H1 (cell line): ENCODE measurements around the gene HIBADH. TPM values are rescaled to one million over a fixed set of nuclear protein-coding genes. Genes with fewer than 3 reads are reported as not detected.

Experiments
- CTCF ChIA-PET: fragments of 300-600 bp; sonication (Branson Sonifier 250); formaldehyde crosslinking; loops from one replicate; lab custom pipeline; 2021; ENCODE audit not compliant: partially characterized antibody; lab: Charles Lee
- POLR2A ChIA-PET: fragments of 300-600 bp; sonication (Branson Sonifier 250); formaldehyde crosslinking; loops from one replicate; lab custom pipeline; 2021; ENCODE audit warnings: inconsistent platforms; ENCODE audit not compliant: partially characterized antibody; lab: Charles Lee
- DNase-seq, 2 experiments: peaks; one replicate each; pipeline versions ENCODE4 v3.0.0 to v3.0.0-alpha.2; 2010 to 2022; ENCODE audit warnings: low spot score in 2 of 2, low read depth in 1 of 2, mixed read lengths in 1 of 2
- FAIRE-seq: peaks from 2 replicates; lab custom pipeline; 2011; peaks lifted over from hg19 to GRCh38; lab: Jason Lieb, UNC
- H2AFZ ChIP-seq: 2 replicates; pipeline ENCODE4 v1.8.1; 2012; ENCODE audit warnings: low read length, inconsistent platforms
- H2AK5ac ChIP-seq: 2 replicates; pipeline ENCODE4 v1.6.1; 2013; ENCODE audit warnings: low read depth, low read length
- H2BK120ac ChIP-seq: replicated peaks from 2 replicates; pipeline ENCODE3; 2013; ENCODE audit warnings: low read depth, low read length, inconsistent platforms
- H2BK12ac ChIP-seq: 2 replicates; pipeline ENCODE4 v1.6.1; 2013; ENCODE audit warnings: low read depth, low read length
- H2BK15ac ChIP-seq: 2 replicates; pipeline ENCODE4 v1.6.1; 2013; ENCODE audit warnings: low read length
- H2BK20ac ChIP-seq: 2 replicates; pipeline ENCODE4 v1.6.1; 2013; ENCODE audit warnings: low read length
- H2BK5ac ChIP-seq: 2 replicates; pipeline ENCODE4 v1.6.1; 2013; ENCODE audit warnings: low read depth, low read length
- H3K14ac ChIP-seq: 2 replicates; pipeline ENCODE4 v1.6.1; 2013; ENCODE audit warnings: inconsistent platforms; ENCODE audit not compliant: insufficient read length
- H3K18ac ChIP-seq: 2 replicates; pipeline ENCODE4 v1.6.1; 2013; ENCODE audit warnings: low read length; ENCODE audit errors: extremely low read depth
- H3K23ac ChIP-seq: 2 replicates; pipeline ENCODE4 v1.6.1; 2013; ENCODE audit warnings: inconsistent platforms; ENCODE audit not compliant: insufficient read length
- H3K23me2 ChIP-seq: 2 replicates; pipeline ENCODE4 v1.6.1; 2013; ENCODE audit warnings: low read depth, low read length
- H3K27ac ChIP-seq: 2 replicates; pipeline ENCODE4 v1.6.1; 2011; ENCODE audit warnings: low read depth, low read length, inconsistent platforms
- H3K27me3 ChIP-seq, 4 experiments: replicated peaks in 1 of 4; 1 replicate in 1 of 4; 2 replicates in 3 of 4; pipeline versions ENCODE4 v1.6.1 to v1.8.1; 2011 to 2013; ENCODE audit warnings: low read length in 3 of 4, mild to moderate bottlenecking in 3 of 4, inconsistent platforms in 2 of 4, mixed read lengths in 2 of 4, moderate library complexity in 1 of 4; ENCODE audit not compliant: control insufficient read depth in 3 of 4, insufficient read depth in 3 of 4; ENCODE audit errors: extremely low read depth in 1 of 4
- H3K36me3 ChIP-seq, 4 experiments: 2 replicates each; pipeline versions ENCODE4 v1.6.1 to v1.8.1; 2011 to 2013; ENCODE audit warnings: mild to moderate bottlenecking in 4 of 4, low read length in 3 of 4, moderate library complexity in 2 of 4, control low read depth in 1 of 4, inconsistent platforms in 1 of 4; ENCODE audit not compliant: insufficient read depth in 4 of 4, control insufficient read depth in 2 of 4
- H3K4ac ChIP-seq: replicated peaks from 2 replicates; pipeline ENCODE3; 2013; ENCODE audit warnings: low read length, low read depth, mixed read lengths, inconsistent platforms; ENCODE audit not compliant: insufficient read length
- H3K4me1 ChIP-seq, 4 experiments: replicated peaks in 1 of 4; 1 replicate in 1 of 4; 2 replicates in 3 of 4; pipeline versions ENCODE4 v1.6.1 to v1.8.1; 2011 to 2013; ENCODE audit warnings: low read length in 3 of 4, inconsistent platforms in 2 of 4, mixed read lengths in 1 of 4; ENCODE audit not compliant: insufficient read depth in 4 of 4, control insufficient read depth in 3 of 4
- H3K4me2 ChIP-seq, 2 experiments: 2 replicates each; pipeline versions ENCODE4 v1.6.1 to v1.8.1; 2011 to 2013; ENCODE audit warnings: low read depth in 2 of 2, low read length in 2 of 2, control low read depth in 1 of 2, inconsistent platforms in 1 of 2, mild to moderate bottlenecking in 1 of 2; ENCODE audit not compliant: insufficient read depth in 1 of 2
- H3K4me3 ChIP-seq, 4 experiments: fragments of 200-600, 300-600 bp in 1 of 4; sonication (generic), shearing (Covaris generic), sonication (Bioruptor Twin) in 1 of 4; 2 replicates each; pipeline versions ENCODE4 v1.5.1 to v1.8.1; 2011 to 2016; ENCODE audit warnings: low read length in 4 of 4, low read depth in 3 of 4, control low read depth in 2 of 4, inconsistent platforms in 2 of 4, mild to moderate bottlenecking in 2 of 4, mixed read lengths in 1 of 4, moderate library complexity in 1 of 4; ENCODE audit not compliant: insufficient read depth in 2 of 4; ENCODE audit errors: extremely low read depth in 1 of 4
- H3K56ac ChIP-seq: replicated peaks from 2 replicates; pipeline ENCODE3; 2013; ENCODE audit warnings: low read depth, mild to moderate bottlenecking, mixed read lengths, low read length, inconsistent platforms; ENCODE audit not compliant: insufficient read length
- H3K79me1 ChIP-seq: 2 replicates; pipeline ENCODE4 v1.6.1; 2013; ENCODE audit warnings: low read depth, low read length, control low read depth
- H3K79me2 ChIP-seq, 2 experiments: 2 replicates each; pipeline versions ENCODE4 v1.6.1 to v1.8.1; 2012 to 2013; ENCODE audit warnings: low read length in 2 of 2, mild to moderate bottlenecking in 2 of 2, inconsistent platforms in 1 of 2; ENCODE audit not compliant: insufficient read depth in 2 of 2, control insufficient read depth in 1 of 2
- H3K9ac ChIP-seq, 4 experiments: replicated peaks in 1 of 4; 1 replicate in 1 of 4; 2 replicates in 3 of 4; pipeline versions ENCODE4 v1.6.1 to v1.8.1; 2011 to 2013; ENCODE audit warnings: low read depth in 3 of 4, low read length in 3 of 4, control low read depth in 2 of 4, mild to moderate bottlenecking in 2 of 4, moderate library complexity in 2 of 4, inconsistent platforms in 1 of 4; ENCODE audit errors: extremely low read depth in 1 of 4
- H3K9me3 ChIP-seq, 2 experiments: 2 replicates each; pipeline versions ENCODE4 v1.6.1 to v1.8.1; 2012 to 2013; ENCODE audit warnings: mild to moderate bottlenecking in 2 of 2, moderate library complexity in 2 of 2, control low read depth in 1 of 2, inconsistent platforms in 1 of 2, low read depth in 1 of 2, low read length in 1 of 2, mixed read lengths in 1 of 2; ENCODE audit not compliant: insufficient read depth in 2 of 2
- H4K20me1 ChIP-seq, 2 experiments: replicated peaks in 1 of 2; 2 replicates each; pipeline versions ENCODE3 to v1.8.1; 2011 to 2013; ENCODE audit warnings: inconsistent platforms in 2 of 2, low read length in 2 of 2, mild to moderate bottlenecking in 1 of 2; ENCODE audit not compliant: insufficient read depth in 2 of 2, control insufficient read depth in 1 of 2
- H4K5ac ChIP-seq: 2 replicates; pipeline ENCODE4 v1.6.1; 2013; ENCODE audit warnings: low read length, low read depth, mixed read lengths, inconsistent platforms; ENCODE audit not compliant: insufficient read length
- H4K8ac ChIP-seq: 2 replicates; pipeline ENCODE4 v1.8.0; 2013; ENCODE audit warnings: mild to moderate bottlenecking, moderate library complexity, low read length, inconsistent platforms; ENCODE audit not compliant: insufficient read depth; ENCODE audit errors: extremely low read depth
- H4K91ac ChIP-seq: replicated peaks from 2 replicates; pipeline ENCODE3; 2013; ENCODE audit warnings: low read length, mixed read lengths, inconsistent platforms; ENCODE audit not compliant: insufficient read length
- ATF3 ChIP-seq: IDR thresholded peaks from 2 replicates; pipeline ENCODE4 v1.6.1; 2011; ENCODE audit warnings: low read depth, mild to moderate bottlenecking, low read length; ENCODE audit not compliant: insufficient read depth
- BACH1 ChIP-seq: IDR thresholded peaks from 2 replicates; pipeline ENCODE4 v1.6.1; 2012; ENCODE audit warnings: low read length, improper control_type of control experiment
- KDM5A ChIP-seq: fragments of 200-600 bp; IDR thresholded peaks from 2 replicates; pipeline ENCODE4 v1.7.1; 2012; ENCODE audit warnings: mild to moderate bottlenecking, low read length, inconsistent platforms, mixed read lengths
- NRF1 ChIP-seq: IDR thresholded peaks from 2 replicates; pipeline ENCODE4 v1.6.1; 2011; ENCODE audit warnings: mild to moderate bottlenecking, low read depth, low read length, improper control_type of control experiment
- YY1 ChIP-seq: IDR thresholded peaks from 2 replicates; pipeline ENCODE4 v1.6.1; 2011; ENCODE audit warnings: low read depth, mild to moderate bottlenecking, low read length
- WGBS, 2 experiments: shearing (Covaris generic) in 1 of 2; methylation state at CpG; one replicate each; pipeline versions ENCODE4 v1.1.6 to v1.1.7; 2013 to 2015; ENCODE audit warnings: low lambda C conversion rate in 2 of 2, mixed read lengths in 2 of 2, inconsistent platforms in 1 of 2, low coverage in 1 of 2, missing lambda C conversion rate in 1 of 2; ENCODE audit not compliant: insufficient replicate concordance in 2 of 2, insufficient coverage in 1 of 2, insufficient read length in 1 of 2; ENCODE audit errors: extremely low coverage in 1 of 2, missing lambda C conversion rate in 1 of 2; 5-methylcytosine and 5-hydroxymethylcytosine counted together
- polyA plus RNA-seq, 7 experiments: library from polyadenylated mRNA; depleted of rRNA in 3 of 7; stranded (reverse) in 5 of 7; unstranded in 2 of 7; fragments of >200 nt in 5 of 7; fragments of 200-250 nt in 2 of 7; gene quantifications; 1 replicate in 5 of 7; 2 replicates in 1 of 7; 4 replicates in 1 of 7; pipeline versions ENCODE4 v1.2.1 to v1.2.3, GENCODE V29; 2011 to 2013; ENCODE audit warnings: missing spikeins in 2 of 7, mixed read lengths in 2 of 7
- total RNA-seq: library from RNA; stranded (reverse); fragmentation: NEBNext Ultra II Directional; extraction: Animal tissue kit (Norgen Biotek cat#: 25700); gene quantifications from 2 replicates; pipeline ENCODE4 v1.2.1, GENCODE V29; 2021

The HIBADH gene
- total and polyA plus RNA-seq, 2 of the 8 experiments (the other 6 are each of a cell fraction or from before 2014, with no cell fraction given), result 30.1 to 39.5 TPM

- Histone ChIP-seq H4K91ac (no peak overlapping the region), H2BK5ac (no peak overlapping the region), H3K9ac (no peak overlapping the region), H3K14ac (no peak overlapping the region), H3K4me1 (no peaks in the 10 kb centered on the region), H3K27ac (no peak overlapping the region), H3K56ac (no peak overlapping the region), H3K36me3 (no peaks in the 10 kb centered on the region), H3K9me3 (no peaks in the 10 kb centered on the region), H3K4me2 (no peak overlapping the region), H4K20me1 (no peaks in the 10 kb centered on the region), H2BK20ac (no peak overlapping the region), H3K23me2 (no peaks in the 10 kb centered on the region), H2BK12ac (no peak overlapping the region), H3K79me1 (no peaks in the 10 kb centered on the region), H3K4me3 (no peak overlapping the region), H3K27me3 (no peaks in the 10 kb centered on the region), H2AK5ac (no peak overlapping the region), H2BK15ac (no peak overlapping the region), H3K79me2 (no peaks in the 10 kb centered on the region), H3K18ac (no peak overlapping the region), H4K8ac (no peak overlapping the region), H2BK120ac (no peak overlapping the region), H3K23ac (no peak overlapping the region), H3K4ac (no peak overlapping the region), H4K5ac (no peak overlapping the region), H2AFZ (no peak overlapping the region)
- FAIRE-seq (no peak), DNase-seq (no peak)
- 87 to 100% methylated on average over 1 to 3 of the region's 3 CpGs for WGBS, 2 experiments
- CTCF ChIA-PET, result no interaction called here
- TF ChIP-seq ATF3 (no peak), NRF1 (no peak), BACH1 (no peak), YY1 (no peak), KDM5A (no peak)
- POLR2A ChIA-PET, result no interaction called here
These were observed 9.0 kb upstream of the HIBADH start for GRCh38 chr7:27671675-27672074.
